Measurements from ENCODE around the gene SPANXN1.
"Not testable (repeated sequence)": the region's sequence is repeated elsewhere in the genome, so short reads cannot be mapped to it uniquely, and the experiment has no call there.

The SPANXN1 gene, protein sequence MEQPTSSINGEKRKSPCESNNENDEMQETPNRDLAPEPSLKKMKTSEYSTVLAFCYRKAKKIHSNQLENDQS

DNA sequence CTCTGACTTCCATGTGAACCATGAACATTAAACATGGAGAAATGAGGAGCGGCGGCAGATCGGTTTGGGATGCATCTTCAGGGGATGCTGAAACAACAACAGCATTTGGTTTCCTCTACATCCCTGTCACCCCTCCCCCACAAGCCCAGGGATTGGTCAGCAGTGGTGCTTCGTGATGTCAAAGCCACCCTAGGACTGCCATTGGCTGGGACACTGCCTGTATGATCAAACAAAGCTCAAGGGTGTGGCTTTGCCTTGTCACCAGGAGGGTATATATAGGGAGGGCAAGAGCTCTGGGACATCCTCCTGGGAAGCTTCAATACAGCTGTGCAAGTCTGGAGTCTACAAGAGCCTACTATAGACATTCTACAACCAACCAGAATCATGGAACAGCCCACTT lies at the start of gene SPANXN1:
Gene SPANXN1, plus strand, starts transcription at position 301 of the 400 bp plus-strand sequence. Its CDS starts 84 bp downstream, at position 385.
- H3K27me3 Mint-ChIP-seq; H3K27ac Mint-ChIP-seq; H3K36me3 Mint-ChIP-seq (ENCODE audit: low read depth); H3K9me3 Mint-ChIP-seq; H3K4me3 Mint-ChIP-seq; H3K4me1 Mint-ChIP-seq (ENCODE audit: low read depth); DNase-seq: not testable (repeated sequence)

DNA sequence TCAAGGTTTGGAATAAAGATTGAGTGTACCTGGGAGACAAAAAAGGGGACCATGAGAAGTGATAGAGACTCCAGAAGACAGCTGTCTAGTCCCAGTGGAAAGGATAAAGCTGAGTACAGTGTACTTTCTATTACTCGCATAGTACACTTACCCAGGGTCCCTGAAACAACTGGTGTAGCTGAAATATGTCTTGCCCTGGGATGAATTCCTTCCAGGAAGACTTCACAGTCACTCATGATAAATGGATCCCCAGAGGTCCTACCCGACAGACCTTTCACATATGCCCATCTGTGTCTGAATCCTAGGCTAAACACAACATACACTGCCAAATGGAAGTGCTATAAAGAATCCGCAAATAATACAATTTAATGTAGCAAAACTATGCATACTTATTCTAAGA lies 48.2 kb upstream of the SPANXN1 start:
- no peak for DNase-seq
- H3K36me3 Mint-ChIP-seq (ENCODE audit: low read depth), result no peaks in the 10 kb centered on the region
- no peaks in the 10 kb centered on the region for H3K9me3 Mint-ChIP-seq
- peaks cover 10% of the 10 kb centered on the region for H3K27me3 Mint-ChIP-seq
- no peak overlapping the region for H3K27ac Mint-ChIP-seq
- no peaks in the 10 kb centered on the region for H3K4me1 Mint-ChIP-seq (ENCODE audit: low read depth)
- no peak overlapping the region for H3K4me3 Mint-ChIP-seq

DNA sequence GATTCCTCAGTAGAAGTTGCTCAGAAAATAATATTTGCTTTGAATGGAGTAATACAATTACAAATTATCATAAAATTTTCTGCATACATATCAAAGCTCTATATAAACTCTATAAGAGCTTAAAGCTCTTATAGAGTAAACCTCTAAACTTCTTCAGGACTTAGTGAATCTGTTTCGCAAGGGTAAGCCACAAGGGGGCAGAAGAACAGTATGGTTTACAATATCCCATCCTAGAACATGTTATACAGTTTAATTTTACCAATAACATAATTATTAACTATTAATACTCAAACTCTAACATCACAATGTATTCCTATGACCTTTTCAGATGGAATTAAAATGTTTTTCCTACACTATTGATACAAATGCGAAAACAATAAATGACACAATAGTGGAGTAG lies 33.8 kb upstream of the SPANXN1 start:
- H3K9me3 Mint-ChIP-seq, result no peaks in the 10 kb centered on the region
- no peak for DNase-seq

DNA sequence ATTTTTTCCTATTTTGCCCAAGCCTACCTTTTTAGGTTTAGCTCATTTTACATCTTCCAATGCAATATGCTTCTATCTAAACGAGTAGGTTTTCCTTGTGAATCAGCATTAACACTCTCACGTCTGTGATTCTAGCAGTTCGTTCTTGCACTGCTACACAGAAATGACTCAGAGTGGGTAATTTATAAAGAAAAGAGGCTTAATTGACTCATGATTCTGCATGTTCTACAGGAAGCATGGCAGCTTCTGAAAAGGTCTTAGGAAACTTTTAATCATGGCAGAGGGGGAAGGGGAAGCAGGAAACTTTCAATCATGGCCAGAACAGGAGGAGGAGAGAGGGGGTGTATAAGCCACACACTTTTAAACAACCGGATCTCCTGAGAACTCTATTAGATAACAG lies 44.9 kb downstream of the SPANXN1 start:
- H3K4me3 Mint-ChIP-seq, result no peak overlapping the region
- peaks cover 12% of the 10 kb centered on the region for H3K27me3 Mint-ChIP-seq
- H3K4me1 Mint-ChIP-seq (ENCODE audit: low read depth), result peaks cover 6% of the 10 kb centered on the region
- DNase-seq, result no peak
- no peaks in the 10 kb centered on the region for H3K36me3 Mint-ChIP-seq (ENCODE audit: low read depth)
- no peak overlapping the region for H3K27ac Mint-ChIP-seq
- H3K9me3 Mint-ChIP-seq, result no peaks in the 10 kb centered on the region

More for the DNA sequence above, 33.8 kb upstream of the SPANXN1 start:
- Mint-ChIP-seq H3K27ac (no peak overlapping the region), H3K4me3 (no peak overlapping the region), H3K4me1 (ENCODE audit: low read depth) (no peaks in the 10 kb centered on the region), H3K36me3 (ENCODE audit: low read depth) (no peaks in the 10 kb centered on the region), H3K27me3 (peaks cover 6% of the 10 kb centered on the region)

Measured in activated T-cell treated with anti-CD3 and anti-CD28 coated beads, Interleukin-2, amount 50 U/mL, for 24 hours (primary cell).